ENCODE data around the gene F10.

F10 gene

GRCh38 chr13:113139577-113139976 is 17.0 kb downstream of the F10 start:
- no peak for DNase-seq

GRCh38 chr13:113140677-113141600 is 18.3 kb downstream of the F10 start:
- DNase-seq, result no peak

GRCh38 chr13:113141601-113141970 is 19.0 kb downstream of the F10 start:
- DNase-seq, result no peak

- DNase-seq, result no peak
Observed at GRCh38 chr13:113142876-113143275, 20.3 kb downstream of the F10 start.

GRCh38 chr13:113143466-113144254 is 21.1 kb downstream of the F10 start:
- no peak for DNase-seq

GRCh38 chr13:113144255-113144629 is 21.6 kb downstream of the F10 start:
- DNase-seq, result no peak

- DNase-seq, result no peak
Observed at GRCh38 chr13:113145496-113145895, 22.9 kb downstream of the F10 start.

GRCh38 chr13:113145911-113146598 is 23.5 kb downstream of the F10 start:
- no peak for DNase-seq

- no peak for DNase-seq
Observed at GRCh38 chr13:113146750-113147149, 24.2 kb downstream of the F10 start.

- DNase-seq, result no peak
Observed at GRCh38 chr13:113147206-113147605, 24.6 kb downstream of the F10 start.

GRCh38 chr13:113148407-113148806 is 25.8 kb downstream of the F10 start:
- no peak for DNase-seq

GRCh38 chr13:113148940-113149503 is 26.4 kb downstream of the F10 start:
- DNase-seq, result no peak

- no peak for DNase-seq
Observed at GRCh38 chr13:113149711-113150549, 27.3 kb downstream of the F10 start.

GRCh38 chr13:113150550-113151365 is 28.2 kb downstream of the F10 start:
- DNase-seq, result no peak

- no peak for DNase-seq
Observed at GRCh38 chr13:113151745-113152690, 29.4 kb downstream of the F10 start.

GRCh38 chr13:113152691-113152983 is 30.0 kb downstream of the F10 start:
- DNase-seq, result no peak

GRCh38 chr13:113152984-113153809 is 30.6 kb downstream of the F10 start:
- DNase-seq, result no peak

GRCh38 chr13:113153810-113154748 is 31.5 kb downstream of the F10 start:
- no peak for DNase-seq

Data from SIG-M5 (cell line).